Activated CD4-positive, alpha-beta T cell treated with anti-CD3 and anti-CD28 coated beads, Interleukin-2, amount 50 U/mL, for 4 hours (primary cell): ENCODE data around the gene PITPNC1.
"Not testable (repeated sequence)": the region's sequence is repeated elsewhere in the genome, so short reads cannot be mapped to it uniquely, and the experiment has no call there.

Source experiments
- DNase-seq, 2 experiments: peaks; one replicate each; pipeline ENCODE4 v3.0.0-alpha.2; 2020

Gene PITPNC1

GRCh38 chr17:67372751-67373150 lies 4.3 kb upstream of the PITPNC1 start:
- no peak for DNase-seq

DNA sequence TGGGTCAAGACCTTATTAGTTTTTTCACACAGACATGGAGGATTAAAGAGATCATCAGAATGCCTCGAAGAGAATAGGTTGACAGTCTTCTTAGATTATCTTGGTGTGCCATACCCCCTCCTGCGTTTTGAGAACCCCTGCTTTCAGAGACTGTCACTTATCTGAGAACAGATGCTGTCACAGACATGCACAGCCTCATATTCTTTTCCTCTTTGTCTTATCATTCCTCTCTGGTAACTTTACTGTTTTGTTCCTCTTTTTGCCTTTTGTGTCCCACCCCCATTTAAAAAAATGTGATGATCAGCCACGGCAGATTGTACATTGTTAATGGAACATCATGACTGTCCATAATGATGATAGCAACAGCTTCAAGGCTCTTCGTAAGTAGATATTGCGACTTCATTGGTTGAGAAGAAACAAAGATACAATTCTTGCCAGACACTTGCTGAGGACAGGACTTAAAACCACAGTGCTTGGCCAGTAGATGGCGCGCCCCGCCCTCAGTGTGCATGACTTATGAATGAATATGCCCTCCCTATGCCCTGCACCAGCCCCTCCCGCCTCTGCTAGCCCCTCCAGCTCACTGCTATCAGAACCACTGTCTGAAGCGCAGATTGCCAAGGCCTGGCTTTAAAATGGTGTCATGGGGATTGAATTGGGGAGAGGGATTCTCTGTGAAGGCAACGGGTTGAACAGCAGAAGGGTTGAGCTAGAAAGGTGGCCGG lies 2.6 kb upstream of the PITPNC1 start:
- peak; percentile 89 for DNase-seq

GRCh38 chr17:67375054-67375427 lies 2.0 kb upstream of the PITPNC1 start:
- DNase-seq, result no peak

DNA sequence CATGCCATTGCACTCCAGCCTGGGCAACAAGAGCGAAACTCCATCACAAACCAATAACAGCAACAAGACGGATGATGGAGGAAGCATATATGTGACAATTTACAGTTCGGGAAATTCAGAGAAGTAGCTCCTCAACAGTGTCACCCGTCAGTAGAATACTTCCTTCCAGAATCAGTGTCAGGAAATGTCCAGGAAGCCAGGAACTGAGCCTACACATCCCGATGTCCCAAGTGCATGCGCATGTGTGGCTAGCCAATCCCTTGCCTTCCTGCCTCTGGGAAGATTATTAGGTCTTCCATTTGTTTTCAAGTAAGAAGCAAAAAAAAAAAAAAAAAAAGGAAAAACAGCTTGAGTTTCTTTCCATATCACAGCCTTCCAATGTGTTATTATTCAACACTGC lies 1.4 kb upstream of the PITPNC1 start:
- no peak for DNase-seq

DNA sequence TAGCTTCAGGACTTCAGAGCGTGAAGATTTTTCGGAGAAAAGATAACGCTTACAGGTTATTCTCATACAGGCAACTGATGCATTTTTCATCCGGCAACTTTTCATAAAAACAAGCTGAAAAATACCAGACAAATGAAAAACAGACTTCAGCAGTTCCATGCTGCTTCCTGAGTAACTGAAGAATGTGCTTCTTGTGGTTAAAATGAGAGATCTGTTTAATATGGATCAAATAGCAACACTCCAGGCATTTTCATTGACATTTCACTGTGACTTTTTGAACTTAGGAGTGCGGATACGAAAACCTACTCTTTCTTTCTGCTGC lies 705 bp upstream of the PITPNC1 start:
- no peak for DNase-seq

DNA sequence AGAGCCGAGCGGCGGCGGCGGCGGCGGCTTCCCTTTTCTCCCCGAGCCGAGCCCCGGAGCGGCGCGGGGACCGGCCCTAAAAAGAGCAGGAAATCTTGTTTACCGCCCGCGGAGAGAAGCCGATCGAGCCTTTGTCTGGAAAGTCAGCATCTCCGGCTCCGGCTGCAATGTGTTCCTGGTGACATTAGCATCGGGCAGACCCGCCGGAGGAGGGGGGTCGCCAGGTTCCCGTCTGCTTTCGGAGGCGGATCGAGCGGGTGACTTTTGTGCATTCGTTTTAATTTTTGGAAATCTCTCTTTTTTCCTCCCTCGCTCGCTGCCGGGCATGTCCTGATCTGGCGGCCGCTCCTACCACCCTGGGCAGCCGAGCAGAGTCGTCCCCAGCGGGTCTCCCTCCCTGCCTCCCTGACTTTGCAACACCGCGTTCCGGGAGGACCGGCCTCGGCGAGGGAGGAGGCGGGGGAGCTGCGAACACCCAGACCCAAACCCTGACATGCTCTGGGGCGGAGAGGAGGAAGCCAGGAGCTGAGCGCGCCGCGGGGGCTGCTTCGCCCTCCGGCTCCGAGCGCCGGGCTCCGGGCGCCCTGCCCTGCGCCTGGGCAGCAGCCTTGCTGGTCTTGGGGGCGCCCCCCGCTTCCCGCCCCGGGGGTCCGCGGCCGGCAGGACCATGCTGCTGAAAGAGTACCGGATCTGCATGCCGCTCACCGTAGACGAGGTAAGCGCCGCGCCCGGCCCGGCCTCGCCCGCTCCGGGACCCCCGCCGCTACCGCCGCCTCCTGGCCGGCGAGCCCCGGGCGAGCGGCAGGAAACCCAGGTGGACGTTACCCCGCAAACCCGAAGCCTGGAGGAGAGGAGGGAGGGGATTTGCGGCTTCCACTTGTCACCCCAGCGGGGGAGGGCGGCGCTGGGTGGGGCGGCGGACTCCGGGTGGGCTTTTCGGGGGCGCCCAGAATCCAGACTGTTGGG lies 690 bp downstream of the PITPNC1 start:
- peak; percentile 44 to 51 for DNase-seq

DNA sequence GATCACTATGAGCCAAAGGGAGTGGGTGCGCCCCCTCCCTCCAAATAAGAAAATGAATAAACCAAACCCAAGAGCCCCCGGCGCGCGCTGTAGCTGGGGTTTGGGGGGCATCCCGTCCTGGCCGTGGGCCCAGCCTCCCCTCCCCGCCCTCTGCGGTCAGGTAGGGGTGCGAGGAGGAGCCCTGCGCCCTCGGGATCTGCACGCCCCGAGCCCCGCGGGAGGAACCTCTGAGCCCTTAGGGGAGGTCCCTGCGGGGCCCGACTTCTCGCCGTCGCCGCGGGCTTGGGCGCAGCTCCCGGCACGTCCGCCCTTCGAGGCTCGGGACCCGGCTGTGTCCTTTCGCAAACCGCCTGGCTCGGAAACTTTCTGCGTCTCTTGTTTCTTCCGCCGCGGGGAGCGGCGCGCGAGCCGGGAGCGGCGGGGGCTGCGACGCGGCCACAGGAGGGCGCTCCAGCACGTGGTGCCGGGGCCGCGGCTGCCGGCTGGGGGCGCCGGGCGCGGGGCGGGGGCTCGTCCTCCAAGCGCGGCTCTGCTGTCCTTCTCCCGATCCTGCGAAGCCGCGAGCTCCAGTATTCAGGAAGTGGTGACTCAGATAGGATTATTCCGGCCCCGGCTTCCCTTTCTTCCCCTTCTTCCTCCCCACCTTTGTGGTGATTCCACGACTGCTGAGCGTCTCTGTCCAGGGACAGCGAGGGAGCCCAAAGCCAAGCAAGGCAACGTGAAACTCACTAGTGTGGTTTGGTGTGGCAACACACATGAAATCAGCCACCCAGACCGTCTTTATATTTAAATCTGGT lies 1.6 kb downstream of the PITPNC1 start:
- DNase-seq, result peak; percentile 72

GRCh38 chr17:67379251-67379630 lies 2.2 kb downstream of the PITPNC1 start:
- DNase-seq, result no peak

- no peak for DNase-seq
These were observed 4.8 kb downstream of the PITPNC1 start for GRCh38 chr17:67381929-67382257.

GRCh38 chr17:67385122-67385988 lies 8.3 kb downstream of the PITPNC1 start:
- no peak for DNase-seq

DNA sequence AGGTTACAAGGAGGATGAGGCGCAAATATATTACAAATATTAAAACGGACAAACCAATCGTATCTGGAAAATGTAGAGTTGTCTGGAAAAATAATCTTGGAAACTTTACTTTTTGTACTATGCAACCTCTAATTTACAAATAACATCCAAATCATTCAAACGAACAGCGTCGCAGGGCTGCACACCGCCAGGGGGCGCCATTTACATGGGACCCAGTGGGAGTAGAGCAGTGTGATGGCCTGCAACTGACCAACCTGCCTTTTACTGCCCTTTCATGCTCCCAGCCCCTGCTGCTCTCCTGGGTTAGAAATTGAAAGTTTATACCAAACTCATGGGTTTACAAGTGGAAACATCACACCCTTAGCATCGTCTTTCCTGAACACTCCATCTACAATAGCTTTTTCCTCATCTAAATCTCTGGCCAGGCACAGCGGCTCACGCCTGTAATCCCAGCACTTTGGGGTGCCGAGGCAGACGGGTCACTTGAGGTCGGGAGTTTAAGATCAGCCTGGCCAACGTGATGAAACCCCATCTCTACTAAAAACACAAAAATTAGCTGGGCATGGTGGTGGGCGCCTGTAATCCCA lies 10.0 kb downstream of the PITPNC1 start:
- DNase-seq, result peak; percentile 55 to 65

DNA sequence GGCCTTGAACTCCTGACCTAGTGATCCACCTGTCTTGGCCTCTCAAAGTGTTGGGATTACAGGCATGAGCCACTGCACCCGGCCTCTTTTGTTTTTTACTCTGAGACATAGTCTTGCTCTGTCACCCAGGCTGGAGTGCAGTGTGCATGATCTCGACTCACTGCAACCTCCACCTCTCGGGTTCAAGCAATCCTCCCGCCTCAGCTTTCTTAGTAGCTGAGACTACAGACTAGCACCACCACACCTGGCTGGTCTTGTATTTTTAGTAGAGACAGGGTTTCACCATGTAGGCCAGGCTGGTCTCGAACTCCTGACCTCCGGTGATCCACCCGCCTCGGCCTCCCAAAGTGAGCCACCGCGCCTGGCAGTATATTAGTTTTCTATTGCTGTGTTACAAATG lies 11.5 kb downstream of the PITPNC1 start:
- not testable (repeated sequence) for DNase-seq

GRCh38 chr17:67388986-67389385 lies 11.9 kb downstream of the PITPNC1 start:
- DNase-seq, result no peak

DNA sequence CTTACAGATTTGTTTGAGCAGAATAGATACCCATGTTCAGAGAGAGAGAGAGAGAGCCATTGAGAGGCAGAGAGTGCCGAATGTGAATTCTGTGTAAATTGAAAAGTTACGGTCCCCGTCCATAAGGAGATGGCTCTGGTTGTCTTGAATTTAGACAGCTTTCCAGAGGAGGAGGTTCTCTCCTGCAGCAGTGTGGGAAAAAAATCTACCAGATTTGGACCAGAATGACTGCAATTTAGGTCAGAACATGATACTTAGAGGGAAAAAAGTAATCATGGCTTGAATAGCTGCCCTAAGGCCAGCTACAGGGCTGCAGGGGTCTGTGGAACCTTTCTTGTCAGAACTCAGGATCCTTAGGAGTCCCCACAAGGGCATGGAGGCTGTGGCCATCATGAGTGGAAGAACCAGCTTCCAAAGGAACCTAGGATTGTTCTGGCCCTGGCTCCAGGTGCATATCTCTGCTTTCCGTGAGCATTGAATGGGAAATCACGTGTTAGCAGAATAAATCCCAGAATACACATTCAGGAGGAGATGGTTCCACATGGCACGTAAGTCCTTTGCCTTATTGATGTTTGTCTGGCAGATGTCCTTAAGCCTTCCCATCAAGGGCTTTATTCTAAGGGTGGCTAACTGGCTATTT lies 13.0 kb downstream of the PITPNC1 start:
- DNase-seq, result no peak

DNA sequence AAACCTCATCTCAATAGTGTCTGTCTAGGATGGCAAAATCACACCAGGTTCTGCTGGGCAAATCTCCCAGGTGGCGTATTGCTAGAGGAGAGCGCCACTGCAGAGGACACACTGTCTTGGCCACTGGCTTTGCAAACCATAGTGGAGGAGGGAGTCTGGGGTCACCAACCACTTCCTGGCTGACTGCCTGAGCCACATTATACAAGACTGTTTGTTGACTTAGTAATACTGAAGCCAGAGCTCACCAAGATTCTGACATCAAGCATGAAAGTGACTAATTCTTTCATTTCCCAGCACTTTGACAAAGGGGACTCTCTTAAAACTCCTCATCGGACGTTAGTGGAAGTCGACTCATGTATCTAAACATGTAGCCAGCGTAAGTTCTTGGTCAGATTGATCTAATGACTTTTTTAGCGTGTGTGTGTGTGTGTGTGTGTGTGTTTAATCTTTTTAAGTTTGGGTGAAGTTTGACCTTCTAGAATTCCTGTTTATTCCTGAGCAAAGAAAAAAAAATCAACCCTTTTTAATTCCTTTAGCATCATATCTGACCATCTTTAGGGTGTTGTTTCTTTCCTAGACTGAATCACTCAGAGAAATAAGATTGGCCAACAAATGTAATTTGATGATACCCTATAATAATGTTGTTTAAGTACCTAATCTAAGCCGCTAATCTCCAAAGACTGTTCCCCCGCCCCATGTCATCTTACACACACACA lies 13.7 kb downstream of the PITPNC1 start:
- DNase-seq, result peak; percentile 37 to 42

DNA sequence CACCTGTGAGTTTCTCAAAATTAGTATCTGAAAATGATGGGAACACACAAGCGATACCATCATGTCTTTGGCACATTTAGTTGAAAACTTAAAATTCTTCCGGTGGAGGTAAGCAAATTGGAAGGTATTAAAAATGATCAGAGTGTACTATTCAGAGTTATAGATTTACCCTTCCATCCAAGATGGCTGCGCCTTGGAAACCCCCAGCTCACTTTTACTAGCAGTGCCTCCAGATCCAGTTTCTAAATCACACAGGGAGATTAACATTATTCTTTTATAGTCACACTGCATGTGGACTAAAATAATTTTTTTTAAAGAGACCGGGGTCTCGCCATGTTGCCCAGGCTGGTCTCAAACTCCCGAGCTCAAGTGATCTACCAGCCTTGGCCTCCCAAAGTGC lies 15.0 kb downstream of the PITPNC1 start:
- DNase-seq, result no peak

DNA sequence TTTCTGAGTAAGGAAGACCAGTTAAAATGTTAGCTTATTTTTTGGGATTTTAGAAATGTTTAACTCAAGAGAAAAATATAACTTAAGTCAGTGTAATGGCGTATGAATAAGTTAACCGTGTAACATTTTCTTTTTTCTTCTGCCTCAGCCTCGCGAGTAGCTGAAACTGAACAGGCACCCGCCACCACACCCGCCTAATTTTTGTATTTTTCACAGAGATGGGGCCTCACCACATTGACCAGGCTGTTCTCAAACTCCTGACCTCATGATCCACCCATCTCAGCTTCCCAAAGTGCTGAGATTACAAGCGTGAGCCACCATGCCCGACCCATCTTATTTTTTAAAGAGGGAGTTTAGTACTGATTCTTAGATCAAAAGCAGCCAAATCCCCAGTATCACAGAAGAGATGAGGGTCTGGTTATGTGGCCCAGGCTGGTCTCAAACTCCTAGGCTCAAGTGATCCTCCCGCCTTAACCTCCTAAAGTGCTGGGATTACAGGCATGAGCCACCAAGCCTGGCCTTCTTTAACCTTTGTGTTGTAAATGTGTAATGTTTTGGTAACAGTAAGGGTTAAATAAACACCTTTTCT lies 16.8 kb downstream of the PITPNC1 start:
- DNase-seq, result no peak

DNA sequence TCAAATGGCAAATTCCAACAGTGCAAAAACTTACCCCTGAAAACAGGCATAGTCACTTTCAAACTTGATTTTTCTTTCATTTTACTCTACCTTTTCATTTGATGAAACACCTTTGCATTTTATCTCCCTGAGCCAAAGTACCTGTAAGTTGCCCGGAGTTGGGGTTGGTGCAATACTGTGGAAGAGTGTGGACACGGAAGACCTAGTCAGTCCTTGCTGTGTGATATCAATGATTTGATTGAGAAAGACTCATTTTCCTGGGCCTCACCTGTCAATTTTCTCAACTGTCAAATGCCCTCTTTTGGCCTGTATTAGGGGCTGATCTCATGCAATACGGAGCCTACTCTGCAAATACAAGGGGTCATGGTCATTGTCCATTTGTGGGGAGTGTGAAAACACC lies 22.6 kb downstream of the PITPNC1 start:
- no peak for DNase-seq

DNA sequence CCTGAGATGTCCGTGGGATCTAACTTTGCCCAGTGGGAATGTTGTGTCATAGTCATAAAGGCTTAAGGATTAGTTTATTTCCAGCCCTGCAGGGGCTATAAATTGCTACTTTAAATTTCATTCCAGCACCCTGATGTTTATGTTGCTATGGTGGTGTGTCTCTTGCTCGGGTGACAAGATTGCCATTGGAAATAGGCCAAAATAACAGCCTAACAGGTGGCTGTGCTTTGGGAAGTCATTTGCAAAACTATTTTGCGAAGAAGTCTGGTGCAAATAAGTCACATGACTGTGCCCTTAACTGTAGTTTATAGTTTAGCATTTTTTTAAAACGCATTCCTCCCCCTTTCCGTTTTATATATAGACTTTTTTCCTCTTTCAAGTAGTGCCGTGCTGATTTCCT lies 23.1 kb downstream of the PITPNC1 start:
- DNase-seq, result no peak

- no peak for DNase-seq
These were observed 24.0 kb downstream of the PITPNC1 start for GRCh38 chr17:67401106-67401505.
